Cardiac fibroblast (primary cell): Measurements from ENCODE around the gene SCML1.

Experiments used
- DNase-seq, 2 donors: peaks; one replicate each; pipeline versions ENCODE4 v3.0.0 to v3.0.0-alpha.2; 2010; ENCODE audit warnings: low read depth in 2 of 2
- H3K4me3 ChIP-seq, 2 donors: replicated peaks in 1 of 2; 1 replicate in 1 of 2; 2 replicates in 1 of 2; pipeline ENCODE4 v1.5.1; 2011; ENCODE audit warnings: low read depth in 2 of 2, low read length in 2 of 2, mild to moderate bottlenecking in 2 of 2, moderate library complexity in 1 of 2
- CTCF ChIP-seq: IDR thresholded peaks from one replicate; pipeline ENCODE4 v1.5.1; 2011; ENCODE audit warnings: low read depth, mild to moderate bottlenecking, low read length, inconsistent platforms

Gene SCML1

GRCh38 chrX:17736856-17737709 lies at the start of gene SCML1:
SCML1 (plus strand) TSS chrX:17737493; CDS start chrX:17744187, 6,694 bp downstream.
- H3K4me3 ChIP-seq, result peak within 1 kb of the TSS; percentile 62 to 71
- DNase-seq, result peak; percentile 97 to 98
- no peak for TF ChIP-seq CTCF

- no peak for TF ChIP-seq CTCF
- no peak for DNase-seq
- H3K4me3 ChIP-seq, result no peak overlapping the region
Measured at GRCh38 chrX:17687648-17688047, 49.6 kb upstream of the SCML1 start.

- peak; percentile 71 for DNase-seq
Measured at GRCh38 chrX:17689971-17690409, 47.3 kb upstream of the SCML1 start.

GRCh38 chrX:17692709-17693346 lies 44.5 kb upstream of the SCML1 start:
- no peak overlapping the region for H3K4me3 ChIP-seq
- TF ChIP-seq CTCF, result no peak
- DNase-seq, result peak; percentile 3 to 50

More at GRCh38 chrX:17689971-17690409, 47.3 kb upstream of the SCML1 start:
- H3K4me3 ChIP-seq, result no peak overlapping the region
- peak; percentile 45 for TF ChIP-seq CTCF

GRCh38 chrX:17697191-17697590 lies 40.1 kb upstream of the SCML1 start:
- TF ChIP-seq CTCF, result no peak
- no peak overlapping the region for H3K4me3 ChIP-seq
- peak; percentile 29 to 51 for DNase-seq

GRCh38 chrX:17700976-17701375 lies 36.3 kb upstream of the SCML1 start:
- no peak overlapping the region for H3K4me3 ChIP-seq
- no peak for TF ChIP-seq CTCF
- no peak for DNase-seq
